Peyer's patch (tissue), 4 donors: Measurements from ENCODE around the gene UBE2L5.

ENCODE experiments used
- POLR2A ChIP-seq, 2 donors: fragments of 450-650 bp; IDR thresholded peaks; one replicate each; pipeline ENCODE4 v1.5.1; 2017; ENCODE audit warnings: antibody characterized with exemption in 2 of 2, mild to moderate bottlenecking in 2 of 2, moderate library complexity in 2 of 2
- TF ChIP-seq, protein P1 (sequence below), 6 experiments: fragments of 450-650 bp in 4 of 6; fragments of 200-600 bp in 2 of 6; sonication (generic) in 1 of 6; IDR thresholded peaks; one replicate each; pipeline ENCODE4 v1.5.1; 2017 to 2019; ENCODE audit warnings: antibody characterized with exemption in 6 of 6, mild to moderate bottlenecking in 3 of 6, moderate library complexity in 1 of 6

- TF ChIP-seq, protein P1, sequence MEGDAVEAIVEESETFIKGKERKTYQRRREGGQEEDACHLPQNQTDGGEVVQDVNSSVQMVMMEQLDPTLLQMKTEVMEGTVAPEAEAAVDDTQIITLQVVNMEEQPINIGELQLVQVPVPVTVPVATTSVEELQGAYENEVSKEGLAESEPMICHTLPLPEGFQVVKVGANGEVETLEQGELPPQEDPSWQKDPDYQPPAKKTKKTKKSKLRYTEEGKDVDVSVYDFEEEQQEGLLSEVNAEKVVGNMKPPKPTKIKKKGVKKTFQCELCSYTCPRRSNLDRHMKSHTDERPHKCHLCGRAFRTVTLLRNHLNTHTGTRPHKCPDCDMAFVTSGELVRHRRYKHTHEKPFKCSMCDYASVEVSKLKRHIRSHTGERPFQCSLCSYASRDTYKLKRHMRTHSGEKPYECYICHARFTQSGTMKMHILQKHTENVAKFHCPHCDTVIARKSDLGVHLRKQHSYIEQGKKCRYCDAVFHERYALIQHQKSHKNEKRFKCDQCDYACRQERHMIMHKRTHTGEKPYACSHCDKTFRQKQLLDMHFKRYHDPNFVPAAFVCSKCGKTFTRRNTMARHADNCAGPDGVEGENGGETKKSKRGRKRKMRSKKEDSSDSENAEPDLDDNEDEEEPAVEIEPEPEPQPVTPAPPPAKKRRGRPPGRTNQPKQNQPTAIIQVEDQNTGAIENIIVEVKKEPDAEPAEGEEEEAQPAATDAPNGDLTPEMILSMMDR (IDR thresholded peaks at IDR 0.05) = no peak
- no peak for TF ChIP-seq POLR2A (IDR thresholded peaks at IDR 0.05)
These were observed 14.9 kb downstream of the UBE2L5 start for GRCh38 chr13:30437177-30437576.
